ENCODE measurements around the gene SNRK. TPM values are rescaled to one million over a fixed set of nuclear protein-coding genes. Genes with fewer than 3 reads are reported as not detected.

The SNRK gene
- total and polyA plus RNA-seq, 9 of the 15 experiments (the other 6 are each of a cell fraction or from before 2014, with no cell fraction given) = 1.7 to 12.3 (median 7.3) TPM

DNA sequence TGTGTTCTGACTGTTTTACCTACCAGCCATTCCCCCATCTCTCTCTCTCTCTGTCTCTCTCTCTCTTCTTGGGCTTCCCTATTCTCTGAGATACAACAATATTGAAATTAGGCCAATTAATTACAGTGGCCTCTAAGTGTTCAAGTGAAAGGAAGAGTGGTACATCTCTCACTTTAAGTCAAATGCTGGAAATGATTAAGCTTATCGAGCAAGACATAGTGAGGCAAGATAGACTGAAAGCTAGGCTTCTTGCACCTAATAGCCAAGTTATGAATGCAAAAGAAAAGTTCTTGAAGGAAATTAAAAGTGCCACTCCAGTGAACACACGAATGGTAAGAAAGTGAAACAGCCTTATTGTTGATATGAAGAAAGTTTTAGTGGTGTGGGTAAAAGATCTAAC is 21.3 kb downstream of the SNRK start (continued):
- TF ChIP-seq, protein P1, sequence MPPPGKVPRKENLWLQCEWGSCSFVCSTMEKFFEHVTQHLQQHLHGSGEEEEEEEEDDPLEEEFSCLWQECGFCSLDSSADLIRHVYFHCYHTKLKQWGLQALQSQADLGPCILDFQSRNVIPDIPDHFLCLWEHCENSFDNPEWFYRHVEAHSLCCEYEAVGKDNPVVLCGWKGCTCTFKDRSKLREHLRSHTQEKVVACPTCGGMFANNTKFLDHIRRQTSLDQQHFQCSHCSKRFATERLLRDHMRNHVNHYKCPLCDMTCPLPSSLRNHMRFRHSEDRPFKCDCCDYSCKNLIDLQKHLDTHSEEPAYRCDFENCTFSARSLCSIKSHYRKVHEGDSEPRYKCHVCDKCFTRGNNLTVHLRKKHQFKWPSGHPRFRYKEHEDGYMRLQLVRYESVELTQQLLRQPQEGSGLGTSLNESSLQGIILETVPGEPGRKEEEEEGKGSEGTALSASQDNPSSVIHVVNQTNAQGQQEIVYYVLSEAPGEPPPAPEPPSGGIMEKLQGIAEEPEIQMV (tag; conservative IDR thresholded peaks at IDR 0.05; ENCODE audit: low read depth) = no peak

DNA sequence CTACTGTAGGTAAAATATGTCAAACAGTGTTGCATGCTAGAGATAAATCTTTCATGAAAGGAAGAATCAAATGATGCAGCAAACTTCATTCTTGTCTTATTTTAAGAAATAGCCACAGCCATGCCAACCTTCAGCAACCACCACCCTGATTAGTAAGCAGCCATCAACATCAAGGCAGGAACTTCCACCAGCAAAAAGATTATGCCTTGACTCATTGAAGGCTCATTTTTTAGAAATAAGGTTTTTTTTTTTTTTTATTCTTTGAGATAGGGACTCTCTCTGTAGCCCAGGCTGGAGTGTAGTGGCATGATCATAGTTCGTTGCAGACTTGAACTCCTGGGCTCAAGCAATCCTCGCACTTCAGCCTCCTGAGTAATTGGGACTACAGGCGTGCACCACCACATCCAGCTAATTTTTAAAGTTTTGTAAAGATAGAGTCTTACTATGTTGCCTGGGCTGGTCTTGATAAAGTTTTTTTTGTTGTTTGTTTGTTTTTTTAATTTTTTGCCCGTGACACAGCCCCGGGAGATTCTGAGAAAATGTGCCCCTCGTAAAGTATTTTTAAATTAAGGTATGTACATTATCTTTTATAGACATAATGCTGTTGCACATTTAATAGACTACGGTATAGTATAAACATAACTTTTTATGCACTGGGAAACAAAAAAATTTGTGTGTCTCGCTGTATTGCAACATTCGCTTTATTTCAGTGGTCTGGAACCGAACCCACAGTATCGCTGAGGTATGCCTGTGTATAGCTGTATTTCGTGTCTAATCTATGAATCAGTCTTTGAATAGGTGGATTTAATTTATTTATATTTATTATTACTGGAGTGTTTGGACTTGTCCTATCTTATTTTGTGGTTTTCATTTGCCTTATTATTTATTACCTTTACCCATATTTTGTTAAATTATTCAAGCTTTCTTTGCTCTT is 23.3 kb downstream of the SNRK start:
- H3K4me3 ChIP-seq = no peak overlapping the region
- ChIA-PET POLR2A (no interaction called here), CTCF (ENCODE audit: low intra/inter-chr PET ratio) (no interaction called here)
- H3K4me1 ChIP-seq (replicated peaks in 1 of 2; ENCODE audit: control insufficient read depth in 2 of 2, insufficient read depth in 2 of 2, low read length in 2 of 2) = no peaks in the 10 kb centered on the region
- no peak for DNase-seq (ENCODE audit: extremely low read depth in 1 of 4, low spot score in 3 of 4)
- no peaks in the 10 kb centered on the region for H4K20me1 ChIP-seq (replicated peaks; ENCODE audit: control insufficient read depth, insufficient read depth, low read length)
- no peaks in the 10 kb centered on the region for H3K27me3 ChIP-seq (ENCODE audit: control insufficient read depth in 2 of 2, insufficient read depth in 2 of 2, low read length in 2 of 2)
- WGBS (ENCODE audit: insufficient coverage, low coverage, missing lambda C conversion rate) = 90% methylated on average over 12 of the region's 12 CpGs
- no peaks in the 10 kb centered on the region for H3K9me3 ChIP-seq (replicated peaks; ENCODE audit: control insufficient read depth, insufficient read depth, low read depth, low read length)
- peaks cover under 1% of the 10 kb centered on the region; the same call in 2 of the 3 replicates for H3K36me3 ChIP-seq (ENCODE audit: control insufficient read depth, insufficient read depth, low read length)
- H3K79me2 ChIP-seq (ENCODE audit: control insufficient read depth, insufficient read depth, low read length) = no peaks in the 10 kb centered on the region
- no peak overlapping the region for H3K9ac ChIP-seq (ENCODE audit: insufficient read depth in 1 of 2, low read depth in 2 of 2, low read length in 2 of 2)
- intact Hi-C loops (cut with micrococcal nuclease) = no loop called here
- no peak overlapping the region for H2AFZ ChIP-seq (ENCODE audit: low read depth, low read length)
- ATAC-seq = no peak
- no peak overlapping the region for H3K4me2 ChIP-seq (ENCODE audit: insufficient read depth, low read length)
- in situ Hi-C loops (cut with MboI) = no loop called here
- H3K9me1 ChIP-seq (ENCODE audit: control insufficient read depth, insufficient read depth, low read length) = no peaks in the 10 kb centered on the region
- FAIRE-seq = no peak
- no TSS peak for BruUV-seq (replicated peaks)
- no peak overlapping the region for H3K27ac ChIP-seq (ENCODE audit: extremely low read depth, low read depth, low read length)
- TF ChIP-seq, protein P2, sequence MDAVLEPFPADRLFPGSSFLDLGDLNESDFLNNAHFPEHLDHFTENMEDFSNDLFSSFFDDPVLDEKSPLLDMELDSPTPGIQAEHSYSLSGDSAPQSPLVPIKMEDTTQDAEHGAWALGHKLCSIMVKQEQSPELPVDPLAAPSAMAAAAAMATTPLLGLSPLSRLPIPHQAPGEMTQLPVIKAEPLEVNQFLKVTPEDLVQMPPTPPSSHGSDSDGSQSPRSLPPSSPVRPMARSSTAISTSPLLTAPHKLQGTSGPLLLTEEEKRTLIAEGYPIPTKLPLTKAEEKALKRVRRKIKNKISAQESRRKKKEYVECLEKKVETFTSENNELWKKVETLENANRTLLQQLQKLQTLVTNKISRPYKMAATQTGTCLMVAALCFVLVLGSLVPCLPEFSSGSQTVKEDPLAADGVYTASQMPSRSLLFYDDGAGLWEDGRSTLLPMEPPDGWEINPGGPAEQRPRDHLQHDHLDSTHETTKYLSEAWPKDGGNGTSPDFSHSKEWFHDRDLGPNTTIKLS (IDR thresholded peaks at IDR 0.05; ENCODE audit: borderline replicate concordance, low read depth) = no peak
- TF ChIP-seq, protein P3, sequence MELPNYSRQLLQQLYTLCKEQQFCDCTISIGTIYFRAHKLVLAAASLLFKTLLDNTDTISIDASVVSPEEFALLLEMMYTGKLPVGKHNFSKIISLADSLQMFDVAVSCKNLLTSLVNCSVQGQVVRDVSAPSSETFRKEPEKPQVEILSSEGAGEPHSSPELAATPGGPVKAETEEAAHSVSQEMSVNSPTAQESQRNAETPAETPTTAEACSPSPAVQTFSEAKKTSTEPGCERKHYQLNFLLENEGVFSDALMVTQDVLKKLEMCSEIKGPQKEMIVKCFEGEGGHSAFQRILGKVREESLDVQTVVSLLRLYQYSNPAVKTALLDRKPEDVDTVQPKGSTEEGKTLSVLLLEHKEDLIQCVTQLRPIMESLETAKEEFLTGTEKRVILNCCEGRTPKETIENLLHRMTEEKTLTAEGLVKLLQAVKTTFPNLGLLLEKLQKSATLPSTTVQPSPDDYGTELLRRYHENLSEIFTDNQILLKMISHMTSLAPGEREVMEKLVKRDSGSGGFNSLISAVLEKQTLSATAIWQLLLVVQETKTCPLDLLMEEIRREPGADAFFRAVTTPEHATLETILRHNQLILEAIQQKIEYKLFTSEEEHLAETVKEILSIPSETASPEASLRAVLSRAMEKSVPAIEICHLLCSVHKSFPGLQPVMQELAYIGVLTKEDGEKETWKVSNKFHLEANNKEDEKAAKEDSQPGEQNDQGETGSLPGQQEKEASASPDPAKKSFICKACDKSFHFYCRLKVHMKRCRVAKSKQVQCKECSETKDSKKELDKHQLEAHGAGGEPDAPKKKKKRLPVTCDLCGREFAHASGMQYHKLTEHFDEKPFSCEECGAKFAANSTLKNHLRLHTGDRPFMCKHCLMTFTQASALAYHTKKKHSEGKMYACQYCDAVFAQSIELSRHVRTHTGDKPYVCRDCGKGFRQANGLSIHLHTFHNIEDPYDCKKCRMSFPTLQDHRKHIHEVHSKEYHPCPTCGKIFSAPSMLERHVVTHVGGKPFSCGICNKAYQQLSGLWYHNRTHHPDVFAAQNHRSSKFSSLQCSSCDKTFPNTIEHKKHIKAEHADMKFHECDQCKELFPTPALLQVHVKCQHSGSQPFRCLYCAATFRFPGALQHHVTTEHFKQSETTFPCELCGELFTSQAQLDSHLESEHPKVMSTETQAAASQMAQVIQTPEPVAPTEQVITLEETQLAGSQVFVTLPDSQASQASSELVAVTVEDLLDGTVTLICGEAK (IDR thresholded peaks at IDR 0.05) = peak; percentile 82
- TF ChIP-seq, protein P3 (CRISPR knock-in tag; IDR thresholded peaks at IDR 0.05) = peak; percentile 71; the same call in 1 of the 2 replicates
- TF ChIP-seq DPF2 (IDR thresholded peaks at IDR 0.05) (no peak), YBX1 (IDR thresholded peaks at IDR 0.05) (no peak), PML (IDR thresholded peaks at IDR 0.05; ENCODE audit: low read length) (no peak)

Data from K562 (cell line).